ENCODE results near the gene CNIH2. TPM values are rescaled to one million over a fixed set of nuclear protein-coding genes. Genes with fewer than 3 reads are reported as not detected.

CNIH2 gene
- total and polyA plus RNA-seq, 2 of the 8 experiments (the other 6 are each of a cell fraction or from before 2014, with no cell fraction given) = 12.5 to 15.8 TPM

DNA sequence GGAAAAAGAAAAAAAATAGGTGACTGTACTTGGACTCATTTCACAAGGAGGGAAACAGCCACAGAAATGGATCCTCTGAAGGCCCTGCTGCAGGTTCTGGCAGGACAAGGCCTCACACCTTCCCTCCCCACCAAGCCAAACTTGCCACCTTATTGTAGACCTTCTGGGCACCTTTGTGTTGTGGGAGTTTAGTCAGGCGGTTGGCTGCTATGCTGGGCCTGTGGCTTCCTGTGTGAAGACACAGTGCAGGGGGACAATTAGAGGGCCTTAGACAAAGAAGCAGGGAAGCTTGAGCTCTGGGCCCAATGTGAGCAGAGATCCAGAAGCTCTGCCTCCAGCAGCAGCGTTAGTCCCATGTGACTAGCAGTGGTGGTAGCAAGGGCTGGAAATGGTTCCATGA is 5.4 kb upstream of the CNIH2 start:
- Histone ChIP-seq H4K8ac (ENCODE audit: extremely low read depth, insufficient read depth, low read length) (no peak overlapping the region), H3K79me1 (ENCODE audit: low read depth, low read length) (peaks cover 6% of the 10 kb centered on the region; the same call in 1 of the 2 replicates), H3K27ac (ENCODE audit: low read depth, low read length) (no peak overlapping the region), H3K27me3 (replicated peaks in 1 of 4; ENCODE audit: control insufficient read depth in 3 of 4, extremely low read depth in 1 of 4, insufficient read depth in 3 of 4, low read length in 3 of 4) (no peaks in the 10 kb centered on the region), H3K9me3 (ENCODE audit: insufficient read depth in 2 of 2, low read depth in 1 of 2, low read length in 1 of 2) (no peaks in the 10 kb centered on the region), H3K4me3 (ENCODE audit: extremely low read depth in 1 of 4, insufficient read depth in 2 of 4, low read depth in 3 of 4, low read length in 4 of 4) (no peak overlapping the region), H4K20me1 (replicated peaks in 1 of 2; ENCODE audit: control insufficient read depth in 1 of 2, insufficient read depth in 2 of 2, low read length in 2 of 2) (peaks cover 0 to 4% of the 10 kb centered on the region in 2 experiments), H3K4ac (replicated peaks; ENCODE audit: insufficient read length, low read depth, low read length) (no peak overlapping the region), H3K18ac (ENCODE audit: extremely low read depth, low read length) (no peak overlapping the region), H2BK120ac (replicated peaks; ENCODE audit: low read depth, low read length) (no peak overlapping the region), H4K91ac (replicated peaks; ENCODE audit: insufficient read length, low read length) (no peak overlapping the region), H2BK12ac (ENCODE audit: low read depth, low read length) (no peak overlapping the region), H2BK20ac (ENCODE audit: low read length) (no peak overlapping the region), H2BK15ac (ENCODE audit: low read length) (no peak overlapping the region), H3K23me2 (ENCODE audit: low read depth, low read length) (peaks cover 9% of the 10 kb centered on the region), H4K5ac (ENCODE audit: insufficient read length, low read depth, low read length) (no peak overlapping the region), H2AFZ (ENCODE audit: low read length) (no peak overlapping the region), H2BK5ac (ENCODE audit: low read depth, low read length) (no peak overlapping the region), H3K4me2 (ENCODE audit: insufficient read depth in 1 of 2, low read depth in 2 of 2, low read length in 2 of 2) (no peak overlapping the region), H3K23ac (ENCODE audit: insufficient read length) (no peak overlapping the region), H2AK5ac (ENCODE audit: low read depth, low read length) (no peak overlapping the region), H3K4me1 (replicated peaks in 1 of 4; ENCODE audit: control insufficient read depth in 3 of 4, insufficient read depth in 4 of 4, low read length in 3 of 4) (peaks cover 0 to 3% (median 0%) of the 10 kb centered on the region in 4 experiments; a peak in 2 of 7 replicates), H3K14ac (ENCODE audit: insufficient read length) (no peak overlapping the region), H3K9ac (replicated peaks in 1 of 4; ENCODE audit: extremely low read depth in 1 of 4, low read depth in 3 of 4, low read length in 3 of 4) (no peak overlapping the region), H3K56ac (replicated peaks; ENCODE audit: insufficient read length, low read depth, low read length) (no peak overlapping the region), H3K36me3 (ENCODE audit: control insufficient read depth in 2 of 4, insufficient read depth in 4 of 4, low read length in 3 of 4) (peaks cover 4 to 32% (median 15%) of the 10 kb centered on the region in 4 experiments), H3K79me2 (ENCODE audit: control insufficient read depth in 1 of 2, insufficient read depth in 2 of 2, low read length in 2 of 2) (peaks cover 0 to 13% of the 10 kb centered on the region in 2 experiments; a peak in 2 of 4 replicates)
- ChIA-PET POLR2A (ENCODE audit: partially characterized antibody) (interaction anchor here (0.7 to 9.0 kb wide), 5 partner anchors 8 to 45 kb away, joined by 3 to 125 read pairs (median 3); partner anchors contain the start of genes CNIH2 and YIF1A), CTCF (ENCODE audit: partially characterized antibody) (interaction anchor here (1.2 to 6.6 kb wide), 4 partner anchors 10 to 229 kb away, joined by 3 to 48 read pairs (median 3); partner anchors contain the start of gene CD248)
- FAIRE-seq (no peak), DNase-seq (ENCODE audit: low read depth in 1 of 2, low spot score in 2 of 2) (no peak)
- 90% methylated on average over 2 of the region's 2 CpGs; no CpG with 5 or more reads in 1 of the 2 experiments for WGBS, 2 experiments (ENCODE audit: extremely low coverage in 1 of 2, insufficient coverage in 1 of 2, insufficient read length in 1 of 2, insufficient replicate concordance in 2 of 2, low coverage in 1 of 2, low lambda C conversion rate in 2 of 2, missing lambda C conversion rate in 1 of 2)
- TF ChIP-seq EP300 (IDR thresholded peaks at IDR 0.05; ENCODE audit: borderline replicate concordance in 1 of 2, low read depth in 2 of 2, low read length in 2 of 2) (no peak), NRF1 (IDR thresholded peaks at IDR 0.05; ENCODE audit: low read depth, low read length) (no peak), RXRA (IDR thresholded peaks at IDR 0.05; ENCODE audit: insufficient read depth, low read depth, low read length) (no peak), KDM4A (IDR thresholded peaks at IDR 0.05; ENCODE audit: low read depth, low read length, severe bottlenecking) (no peak), RAD21 (IDR thresholded peaks at IDR 0.05 in 1 of 2, conservative IDR thresholded peaks at IDR 0.05 in 1 of 2; ENCODE audit: low read depth in 2 of 2, low read length in 2 of 2) (no peak), NANOG (IDR thresholded peaks at IDR 0.05; ENCODE audit: insufficient read depth, low read depth, low read length, poor library complexity, severe bottlenecking) (no peak), SP4 (IDR thresholded peaks at IDR 0.05; ENCODE audit: low read length) (no peak), GTF2F1 (IDR thresholded peaks at IDR 0.05; ENCODE audit: borderline replicate concordance, low read depth, low read length) (no peak)
- TF ChIP-seq, protein P1, sequence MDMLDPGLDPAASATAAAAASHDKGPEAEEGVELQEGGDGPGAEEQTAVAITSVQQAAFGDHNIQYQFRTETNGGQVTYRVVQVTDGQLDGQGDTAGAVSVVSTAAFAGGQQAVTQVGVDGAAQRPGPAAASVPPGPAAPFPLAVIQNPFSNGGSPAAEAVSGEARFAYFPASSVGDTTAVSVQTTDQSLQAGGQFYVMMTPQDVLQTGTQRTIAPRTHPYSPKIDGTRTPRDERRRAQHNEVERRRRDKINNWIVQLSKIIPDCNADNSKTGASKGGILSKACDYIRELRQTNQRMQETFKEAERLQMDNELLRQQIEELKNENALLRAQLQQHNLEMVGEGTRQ (IDR thresholded peaks at IDR 0.05; ENCODE audit: low read length) = no peak

Data from H1 (cell line).